Right ventricle myocardium inferior (tissue), 1 donor: ENCODE measurements around the gene NR2F2. TPM values are rescaled to one million over a fixed set of nuclear protein-coding genes. Genes with fewer than 3 reads are reported as not detected.

Source experiments
- ATAC-seq: fragments of 200-7000 bp; cut with Tn5 transposase; one replicate; pipeline ENCODE4 v1.9.1; 2020; ENCODE audit warnings: mild to moderate bottlenecking, moderate library complexity
- DNase-seq: peaks from one replicate; pipeline ENCODE4 v3.0.0; 2021; ENCODE audit errors: missing footprints
- intact Hi-C: fragments of 100-400 bp; cut with DNase I; formaldehyde crosslinking; loops from one replicate; pipeline ENCODE4 v1.11.0; 2022
- total RNA-seq: library from RNA; stranded (reverse); fragmentation: NEBNext Ultra II Directional; extraction: Animal tissue kit (Norgen Biotek cat#: 25700); gene quantifications from one replicate; pipeline ENCODE4 v1.2.1, GENCODE V29; 2021
- donor health status: DM: no; HTN: yes; CAD: no; lungs with severe emphysema.

Gene NR2F2
- total RNA-seq, 1 donor from 2014 or later: 14.2 TPM

DNA sequence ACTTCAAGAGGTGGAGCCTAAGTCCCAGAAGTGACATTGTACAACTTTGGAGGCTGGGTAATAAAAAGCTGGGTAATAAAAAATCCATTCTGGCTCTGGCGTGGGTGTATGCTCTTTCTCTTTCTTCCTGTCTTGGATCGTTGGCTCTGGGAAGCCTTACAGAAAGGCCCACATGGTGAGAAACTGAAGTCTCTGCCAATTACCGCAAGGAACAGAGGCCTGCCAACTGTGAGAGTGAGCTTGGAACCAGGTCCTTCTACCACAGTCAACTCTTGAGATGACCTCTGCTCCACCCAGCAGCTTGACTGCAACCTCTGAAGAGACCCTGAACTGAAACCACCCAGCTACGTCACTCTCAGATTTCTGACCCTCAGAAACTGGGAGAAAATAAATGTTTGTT is 51.0 kb downstream of the NR2F2 start:
- intact Hi-C loops: no loop called here
- no peak for DNase-seq
- ATAC-seq: no peak

- no peak for ATAC-seq
- intact Hi-C loops: no loop called here
- no peak for DNase-seq
Observed at GRCh38 chr15:96385195-96385594, 54.7 kb downstream of the NR2F2 start.

DNA sequence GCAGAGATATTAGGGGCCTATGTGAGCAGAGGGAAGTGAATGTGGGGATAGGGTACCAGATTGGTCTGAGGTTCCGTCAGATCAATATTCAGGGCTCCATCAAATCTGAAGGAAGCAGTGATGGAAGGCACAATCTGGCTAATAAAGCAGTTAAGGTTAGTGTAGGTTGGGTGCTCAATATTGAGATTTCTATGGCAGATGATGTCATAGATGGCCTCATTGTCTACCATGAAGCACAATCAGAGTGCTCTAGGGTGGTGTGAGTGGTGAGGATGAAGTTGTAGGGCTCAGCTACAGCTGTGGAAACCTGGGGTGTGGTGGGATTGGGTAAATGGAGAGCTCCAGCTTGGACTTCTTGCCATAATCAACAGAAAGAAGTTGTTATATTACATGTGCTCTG is 58.2 kb downstream of the NR2F2 start:
- DNase-seq: no peak
- intact Hi-C loops: no loop called here
- no peak for ATAC-seq
